ENCODE results near the gene PDZD7.
A peak's percentile ranks its signal among the peaks of the same experiment; 100 is the strongest.

Gene PDZD7

GRCh38 chr10:101060951-101061623 lies 30.2 kb upstream of the PDZD7 start:
- DNase-seq: peak; percentile 98

DNA sequence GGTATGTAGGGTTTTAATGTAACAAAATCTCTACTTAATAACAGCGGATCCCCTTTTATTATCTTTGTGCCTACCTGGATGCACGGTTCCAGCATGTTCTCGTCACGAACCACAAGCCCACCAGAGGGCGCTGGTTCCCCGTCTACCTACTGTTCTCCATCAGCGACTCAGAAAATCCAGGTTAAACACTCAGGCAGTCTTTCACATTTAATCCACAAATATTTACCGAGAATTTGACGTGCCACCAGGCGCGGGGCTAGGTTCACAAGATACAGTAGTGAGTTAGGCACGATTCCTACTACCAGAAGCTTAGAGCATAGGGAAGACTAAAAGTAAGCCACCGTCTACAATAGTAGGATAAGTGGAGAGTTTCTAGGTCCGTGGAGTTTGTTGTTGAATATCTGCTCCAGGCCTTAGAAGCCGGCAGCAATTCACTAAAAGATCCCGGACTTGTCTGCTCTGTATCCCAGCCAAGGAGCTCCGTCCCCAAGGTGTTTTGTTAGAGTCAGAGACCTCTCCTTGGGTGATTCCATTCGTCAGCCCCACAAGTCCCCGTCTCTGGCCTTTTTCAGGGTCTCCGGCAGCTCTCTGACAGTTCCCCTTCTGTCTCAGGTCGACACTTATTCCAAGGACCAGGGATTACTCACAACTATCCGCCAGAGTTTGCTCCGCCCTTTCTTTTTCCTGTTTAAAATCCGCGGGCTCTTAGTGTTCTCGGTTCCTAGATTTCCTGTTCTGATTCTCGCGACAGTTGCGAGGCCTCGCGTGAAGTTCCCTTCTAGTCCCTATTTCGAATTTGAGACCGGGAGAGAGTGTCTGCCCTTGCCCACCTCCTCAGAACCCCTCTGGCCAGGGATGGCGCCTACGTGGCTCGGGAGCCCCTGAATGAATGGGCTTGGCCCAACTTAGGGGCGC lies 29.4 kb upstream of the PDZD7 start:
- peak; percentile 95 for DNase-seq

DNA sequence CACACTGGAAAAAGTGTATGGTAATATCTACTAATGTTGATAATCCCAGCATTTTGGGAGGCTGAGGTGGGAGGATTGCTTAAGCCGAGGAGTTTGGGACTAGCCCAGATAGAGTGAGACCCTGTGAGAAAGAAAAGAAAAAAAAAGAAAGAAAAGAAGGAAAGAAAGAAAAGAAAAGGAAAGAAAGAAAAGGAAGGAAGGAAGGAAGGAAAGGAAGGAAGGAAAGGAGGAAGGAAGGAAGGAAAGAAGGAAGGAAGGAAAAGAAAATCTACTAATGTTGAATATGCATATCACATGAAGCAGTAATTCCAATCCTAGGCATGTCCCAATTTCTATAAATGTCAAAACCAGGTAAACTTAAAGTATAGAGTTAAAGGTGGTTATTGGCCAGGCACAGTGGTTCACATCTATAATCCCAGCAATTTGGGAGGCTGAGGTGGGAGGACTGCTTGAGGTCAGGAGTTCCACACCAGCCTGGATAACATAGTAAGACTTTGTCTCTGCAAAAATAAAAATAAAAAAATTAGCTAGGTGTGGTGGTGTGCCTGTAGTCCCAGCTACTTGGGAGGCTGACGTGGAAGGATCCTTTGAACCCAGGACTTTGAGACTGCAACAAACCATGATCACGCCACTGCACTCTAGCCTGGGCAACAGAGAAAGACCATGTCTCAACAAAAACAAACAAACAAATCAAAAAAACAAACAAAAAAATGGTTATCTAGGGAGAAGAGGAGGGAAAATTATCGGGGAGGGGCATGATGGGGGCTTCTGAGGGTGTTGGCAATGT lies 25.6 kb upstream of the PDZD7 start:
- no peak for DNase-seq

DNA sequence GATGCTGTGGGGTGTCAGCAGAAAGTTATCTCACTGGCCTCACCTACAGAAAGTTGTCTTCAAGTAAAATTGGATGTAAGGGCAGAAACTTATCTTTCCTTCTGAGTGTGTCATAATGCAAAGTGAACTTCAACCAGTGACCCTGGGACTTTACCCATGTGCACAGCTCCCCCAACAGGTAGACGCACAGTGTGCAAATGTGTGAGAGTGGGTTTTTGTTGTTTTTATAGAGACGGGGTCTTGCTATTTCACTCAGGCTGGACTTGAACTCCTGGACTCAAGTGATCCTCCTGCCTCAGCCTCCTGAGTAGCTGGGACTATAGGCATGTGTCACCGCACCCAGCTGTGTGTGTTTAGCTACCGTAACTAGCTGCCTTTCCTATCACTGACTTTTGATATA lies 24.5 kb upstream of the PDZD7 start:
- DNase-seq: no peak

DNA sequence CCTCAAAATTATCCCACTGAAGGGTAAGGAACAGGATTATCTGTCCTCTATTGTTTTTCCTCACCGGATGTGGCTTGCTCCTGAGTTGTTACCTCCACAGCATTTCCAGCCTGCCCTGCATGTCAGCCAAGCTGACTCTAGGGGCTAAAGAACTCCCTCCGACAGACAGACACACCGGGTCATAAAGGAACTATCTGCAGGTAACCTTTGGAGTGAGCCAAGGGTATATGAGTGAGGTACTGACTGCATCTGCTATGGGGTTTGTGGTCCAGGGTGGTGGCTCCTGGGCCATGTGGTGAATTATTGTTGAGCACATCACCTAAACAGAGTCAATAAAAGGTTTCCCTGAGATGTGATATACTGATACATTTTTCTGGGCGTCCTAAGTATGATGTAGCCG lies 23.9 kb upstream of the PDZD7 start:
- no peak for DNase-seq

DNA sequence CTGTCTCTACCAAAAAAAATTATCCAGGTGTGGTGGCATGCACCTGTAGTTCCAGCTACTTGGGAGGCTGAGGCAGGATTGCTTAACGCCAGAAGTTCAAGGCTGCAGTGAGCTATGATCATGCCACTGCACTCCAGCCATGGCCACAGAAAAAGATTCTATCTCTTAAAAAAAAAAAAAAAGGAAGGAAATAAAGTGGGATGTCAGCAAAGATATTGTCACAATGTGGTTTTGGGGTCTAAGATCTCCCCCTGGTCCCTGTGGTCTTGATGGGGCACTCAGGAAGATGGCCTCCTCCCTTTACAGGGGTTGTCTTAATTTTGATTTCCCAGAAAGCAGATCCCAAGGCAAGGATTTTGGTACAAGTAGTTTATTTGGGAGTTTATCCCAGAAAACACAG lies 23.4 kb upstream of the PDZD7 start:
- no peak for DNase-seq

DNA sequence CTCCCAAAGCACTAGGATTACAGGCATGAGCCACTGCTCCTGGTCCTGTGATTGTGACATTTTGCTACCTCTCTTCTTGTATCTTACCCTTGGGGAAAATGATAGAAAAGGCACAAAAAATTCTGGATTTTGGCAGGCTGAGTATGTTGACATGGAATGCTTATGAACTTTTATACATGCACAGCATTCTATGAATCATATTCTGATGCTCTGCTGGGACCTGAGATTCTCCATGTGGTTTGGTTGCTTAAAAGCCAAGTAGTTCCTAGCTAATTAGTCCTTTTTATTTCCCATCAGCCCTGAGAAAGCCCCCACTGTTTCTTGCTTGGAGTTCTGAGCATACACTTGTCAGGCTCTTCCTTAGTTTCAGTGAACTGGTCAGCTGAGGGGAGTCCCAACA lies 22.6 kb upstream of the PDZD7 start:
- DNase-seq: no peak

GRCh38 chr10:101052285-101052684 lies 21.4 kb upstream of the PDZD7 start:
- DNase-seq: no peak

DNA sequence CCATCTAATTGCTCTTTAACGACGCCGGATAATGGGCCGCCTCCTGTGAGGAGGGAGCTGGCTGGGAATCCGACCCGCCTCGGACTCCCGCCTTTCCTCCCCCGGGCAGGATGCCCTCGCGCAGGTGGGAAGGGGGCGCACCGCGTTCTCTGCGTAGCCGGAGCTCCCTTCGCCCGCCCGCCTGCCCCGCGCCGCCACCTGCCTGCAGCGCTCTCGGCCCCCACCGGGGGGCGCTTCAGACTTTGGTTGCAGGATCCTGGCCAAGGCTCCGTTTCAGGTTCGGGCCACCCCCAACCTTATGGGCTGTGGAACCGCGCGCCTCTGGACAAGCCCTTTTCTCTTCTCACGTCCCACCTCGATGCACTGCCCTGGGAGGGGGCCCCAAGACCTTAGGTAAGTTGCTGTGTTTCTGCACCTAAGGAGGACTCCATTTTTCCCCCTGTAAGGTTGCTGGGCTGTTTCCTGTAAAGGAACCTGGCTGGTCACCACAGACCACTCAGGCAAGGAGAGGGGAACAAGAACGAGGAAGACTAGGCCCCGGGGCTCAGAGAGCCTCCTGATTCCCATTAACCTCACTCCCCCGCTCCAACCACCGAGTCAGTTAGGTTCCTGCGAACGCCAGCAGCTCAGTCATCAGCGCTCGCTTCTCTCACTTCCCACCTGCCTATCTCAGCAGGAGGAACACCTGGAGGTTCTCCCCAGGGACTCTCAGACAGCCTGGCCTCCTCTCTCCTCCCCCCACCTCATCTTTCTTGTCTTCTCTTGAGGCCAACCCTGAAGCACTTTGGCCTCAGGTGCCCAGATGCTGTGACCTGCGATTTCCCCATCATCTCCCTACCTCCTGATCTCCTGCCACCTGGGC lies 19.5 kb upstream of the PDZD7 start:
- peak; percentile 64 for DNase-seq

GRCh38 chr10:101047961-101048892 lies 17.3 kb upstream of the PDZD7 start:
- no peak for DNase-seq

DNA sequence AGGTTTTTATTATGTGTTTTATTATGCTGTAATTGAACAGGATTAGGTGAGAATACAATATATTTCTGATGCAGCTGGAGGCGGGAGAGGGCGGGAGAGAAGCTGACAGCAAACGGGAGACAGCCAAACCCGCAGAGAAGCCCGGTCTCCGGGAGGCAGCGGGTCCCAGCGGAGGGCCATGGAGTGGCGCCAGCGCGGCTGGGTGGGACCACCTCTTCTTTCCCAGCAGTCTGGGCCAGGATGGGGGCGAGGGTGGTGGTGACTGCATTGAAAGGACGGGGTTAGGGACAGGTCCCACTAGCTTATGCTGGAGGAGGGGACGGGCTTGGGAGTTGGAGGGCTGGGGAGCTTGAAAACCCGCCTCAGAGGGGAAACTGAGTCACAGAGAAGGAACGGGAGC lies 16.3 kb upstream of the PDZD7 start:
- no peak for DNase-seq

- no peak for DNase-seq
Measured at GRCh38 chr10:101046332-101047238, 15.7 kb upstream of the PDZD7 start.

DNA sequence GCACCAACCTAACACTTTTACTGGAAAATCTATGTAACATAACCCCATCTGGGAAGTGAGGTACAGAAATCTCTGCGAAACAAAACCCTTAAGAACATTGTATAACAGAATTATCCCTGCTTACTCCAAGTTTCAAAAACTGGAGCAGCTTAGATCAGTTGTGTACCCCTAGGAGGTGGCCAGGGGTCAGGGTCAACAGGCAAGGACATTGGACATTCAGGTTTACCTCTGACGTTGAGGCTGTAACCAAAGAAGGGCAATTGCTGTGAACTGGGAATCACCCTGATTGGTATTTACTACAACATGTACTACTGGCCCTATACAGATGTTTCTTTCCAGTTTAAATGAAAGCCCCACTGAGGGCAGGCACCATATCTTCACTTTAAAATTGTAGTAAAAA lies 13.2 kb upstream of the PDZD7 start:
- DNase-seq: no peak

DNA sequence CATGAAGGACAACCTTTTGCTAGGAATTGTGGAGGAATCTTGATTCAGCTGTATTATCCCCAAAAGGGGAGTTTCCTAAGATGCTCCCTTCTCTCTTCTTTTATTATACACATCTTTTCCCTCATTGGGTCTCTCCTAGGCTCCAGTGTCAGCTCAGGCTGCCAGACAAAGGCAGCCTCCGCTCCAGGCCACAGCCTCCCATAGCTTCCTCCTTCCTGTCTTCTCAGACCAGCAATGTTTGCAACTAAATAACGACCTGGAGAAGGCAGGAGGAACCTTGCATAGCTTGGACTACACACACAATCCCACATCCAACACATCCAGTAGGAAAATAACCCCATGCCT lies 12.4 kb upstream of the PDZD7 start:
- DNase-seq: no peak

GRCh38 chr10:101042667-101043362 lies 11.9 kb upstream of the PDZD7 start:
- DNase-seq: peak; percentile 96

DNA sequence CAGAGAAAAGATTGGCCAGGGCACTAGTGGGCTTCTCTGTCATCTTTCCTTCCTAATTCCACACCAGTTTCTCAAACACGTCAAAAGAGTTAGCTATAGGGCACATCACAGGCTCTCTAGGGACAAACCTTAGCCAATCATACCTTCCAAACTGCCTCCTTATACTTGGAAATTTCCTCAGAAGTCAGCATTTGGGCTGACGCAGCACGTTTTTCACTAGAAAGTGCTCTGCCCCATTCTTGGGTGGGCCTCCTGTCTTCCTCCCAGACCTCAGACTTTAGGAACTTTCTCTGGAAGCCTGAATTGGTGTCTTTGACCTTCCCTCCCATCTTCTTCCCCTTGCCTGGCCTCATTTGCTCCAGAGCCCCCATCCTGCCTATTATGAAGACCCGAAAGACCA lies 11.2 kb upstream of the PDZD7 start:
- no peak for DNase-seq

DNA sequence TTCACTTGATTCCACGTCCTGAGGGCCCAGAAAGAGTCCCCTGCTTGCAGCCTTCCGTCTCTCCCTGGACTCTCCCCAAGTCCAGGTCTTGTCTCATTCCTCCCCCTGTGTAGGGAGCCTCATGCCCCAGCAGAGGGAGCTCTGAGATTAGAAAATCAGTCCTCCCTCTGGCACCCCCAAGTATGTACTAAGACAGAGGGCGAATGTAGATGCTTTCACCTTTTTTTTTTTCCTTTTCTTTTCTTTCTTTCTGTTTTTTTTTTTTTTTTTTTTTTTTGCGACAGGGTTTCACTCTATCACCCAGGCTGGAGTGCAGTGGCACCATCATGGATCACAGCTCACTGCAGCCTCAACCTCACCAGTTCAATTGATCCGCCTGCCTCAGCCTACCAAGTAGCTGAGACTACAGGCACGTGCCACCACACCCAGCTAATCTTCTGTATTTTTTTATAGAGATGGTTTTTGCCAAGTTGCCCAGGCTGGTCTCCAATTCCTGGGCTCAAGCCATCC lies 10.4 kb upstream of the PDZD7 start:
- DNase-seq: peak; percentile 89

GRCh38 chr10:101040851-101041250 lies 9.9 kb upstream of the PDZD7 start:
- DNase-seq: no peak

DNA sequence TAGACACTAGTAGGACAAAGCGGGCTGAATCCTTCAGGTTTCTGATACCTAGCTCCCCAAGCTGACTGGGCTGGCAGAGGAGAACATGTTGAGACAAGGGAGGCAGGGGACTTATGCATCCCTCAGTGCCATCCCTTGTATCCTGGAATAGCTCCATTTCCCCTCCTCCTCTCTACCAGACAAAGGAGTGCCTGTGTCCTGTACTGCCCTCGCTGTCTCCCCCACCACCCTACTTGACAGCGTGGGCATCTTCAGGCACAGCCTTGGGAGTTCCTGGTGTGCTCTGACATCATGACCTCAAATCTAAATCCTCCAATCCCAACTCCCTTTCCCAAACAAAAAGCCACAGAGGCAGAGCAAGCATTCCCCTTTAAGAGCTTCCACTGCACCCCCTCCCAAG lies 9.1 kb upstream of the PDZD7 start:
- DNase-seq: no peak

DNA sequence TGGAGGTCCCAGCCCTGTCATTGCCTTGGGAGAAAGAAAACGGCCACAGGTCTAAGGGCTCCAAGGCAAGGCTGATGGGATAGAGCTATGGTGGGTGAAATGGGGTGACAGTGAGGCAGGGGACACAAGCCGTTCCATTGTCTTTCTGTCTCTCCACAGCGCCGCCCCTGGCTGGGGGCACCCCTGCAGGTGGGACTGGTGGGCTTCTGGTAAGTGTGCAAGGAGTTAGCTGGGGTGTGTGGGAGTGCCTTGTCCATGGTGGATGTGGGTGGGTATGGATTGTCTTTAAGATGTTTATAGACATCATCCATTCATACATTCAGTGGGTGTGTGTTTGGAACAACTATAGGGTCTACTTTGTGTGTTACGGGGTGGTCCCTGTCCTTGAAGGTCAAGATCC lies 7.6 kb upstream of the PDZD7 start:
- DNase-seq: no peak
